CD14-positive monocyte (primary cell): Measurements from ENCODE around the gene PPP3CA. TPM values are rescaled to one million over a fixed set of nuclear protein-coding genes. Genes with fewer than 3 reads are reported as not detected.

Experiments used
- DNase-seq, 3 donors: peaks; one replicate each; pipeline ENCODE4 v3.0.0-alpha.2; 2011 to 2022
- H2AFZ ChIP-seq: 2 replicates; pipeline ENCODE4 v1.6.0; 2012; ENCODE audit warnings: mild to moderate bottlenecking, low read depth, low read length, inconsistent platforms; ENCODE audit not compliant: insufficient read depth, poor library complexity, severe bottlenecking
- H3K27ac ChIP-seq, 2 donors: 1 replicate in 1 of 2; 2 replicates in 1 of 2; pipeline ENCODE4 v1.5.1; 2012 to 2013; ENCODE audit warnings: low read length in 2 of 2, control low read depth in 1 of 2, inconsistent platforms in 1 of 2, low read depth in 1 of 2, mild to moderate bottlenecking in 1 of 2
- H3K27me3 ChIP-seq, 2 donors: one replicate each; pipeline versions ENCODE4 v1.6.0 to v1.6.1; 2011 to 2013; ENCODE audit warnings: low read length in 2 of 2; ENCODE audit not compliant: control insufficient read depth in 2 of 2, insufficient read depth in 2 of 2
- H3K36me3 ChIP-seq, 2 donors: replicated peaks in 1 of 2; 1 replicate in 1 of 2; 2 replicates in 1 of 2; pipeline versions ENCODE4 v1.5.1 to v1.6.1; 2012 to 2013; ENCODE audit warnings: low read length in 2 of 2, control low read depth in 1 of 2, inconsistent platforms in 1 of 2, mild to moderate bottlenecking in 1 of 2; ENCODE audit not compliant: insufficient read depth in 2 of 2, control insufficient read depth in 1 of 2
- H3K4me1 ChIP-seq, 2 donors: 1 replicate in 1 of 2; 2 replicates in 1 of 2; pipeline versions ENCODE4 v1.5.1 to v1.6.1; 2012 to 2013; ENCODE audit warnings: low read length in 2 of 2, control low read depth in 1 of 2, inconsistent platforms in 1 of 2, mild to moderate bottlenecking in 1 of 2, moderate library complexity in 1 of 2; ENCODE audit not compliant: insufficient read depth in 2 of 2, control insufficient read depth in 1 of 2
- H3K4me2 ChIP-seq: replicated peaks from 2 replicates; pipeline ENCODE3; 2012; ENCODE audit warnings: low read length, moderate library complexity, mild to moderate bottlenecking; ENCODE audit not compliant: poor library complexity, severe bottlenecking; ENCODE audit errors: extremely low read depth
- H3K4me3 ChIP-seq, 3 experiments: fragments of 200-600 bp in 1 of 3; sonication (generic) in 1 of 3; replicated peaks in 1 of 3; 1 replicate in 2 of 3; 2 replicates in 1 of 3; pipeline ENCODE4 v1.5.1; 2011 to 2013; ENCODE audit warnings: low read length in 3 of 3, mild to moderate bottlenecking in 3 of 3, control low read depth in 2 of 3, low read depth in 2 of 3, inconsistent platforms in 1 of 3, moderate library complexity in 1 of 3
- H3K79me2 ChIP-seq: 2 replicates; pipeline ENCODE4 v1.6.0; 2012; ENCODE audit warnings: mild to moderate bottlenecking, control low read depth, inconsistent platforms, low read length, moderate library complexity; ENCODE audit not compliant: insufficient read depth
- H3K9ac ChIP-seq: 2 replicates; pipeline ENCODE4 v1.6.0; 2017; ENCODE audit warnings: low read length, mild to moderate bottlenecking; ENCODE audit not compliant: insufficient read depth, poor library complexity, severe bottlenecking
- H3K9me3 ChIP-seq, 2 donors: replicated peaks in 1 of 2; 1 replicate in 1 of 2; 2 replicates in 1 of 2; pipeline versions ENCODE4 v1.5.1 to v1.6.1; 2012 to 2013; ENCODE audit warnings: low read length in 2 of 2, control low read depth in 1 of 2; ENCODE audit not compliant: control insufficient read depth in 1 of 2, insufficient read depth in 1 of 2
- H4K20me1 ChIP-seq: 2 replicates; pipeline ENCODE4 v1.6.0; 2012; ENCODE audit warnings: mild to moderate bottlenecking, low read length, control low read depth, moderate library complexity; ENCODE audit not compliant: insufficient read depth
- H3K27ac Mint-ChIP-seq, 7 donors: one replicate each; pipeline ENCODE4 v1.8.0; 2020; ENCODE audit warnings: mild to moderate bottlenecking in 7 of 7, mixed read lengths in 7 of 7, moderate library complexity in 6 of 7, inconsistent platforms in 2 of 7
- H3K27me3 Mint-ChIP-seq, 3 donors: one replicate each; pipeline ENCODE4 v1.8.0; 2021 to 2022; ENCODE audit warnings: low read depth in 3 of 3, mild to moderate bottlenecking in 3 of 3, mixed read lengths in 3 of 3, moderate library complexity in 3 of 3, inconsistent platforms in 1 of 3
- H3K36me3 Mint-ChIP-seq, 2 donors: one replicate each; pipeline ENCODE4 v1.8.0; 2020; ENCODE audit warnings: mixed read lengths in 2 of 2, inconsistent platforms in 1 of 2, mild to moderate bottlenecking in 1 of 2
- H3K4me1 Mint-ChIP-seq: one replicate; pipeline ENCODE4 v1.8.0; 2020; ENCODE audit warnings: mild to moderate bottlenecking, mixed read lengths
- H3K4me3 Mint-ChIP-seq, 2 donors: one replicate each; pipeline ENCODE4 v1.8.0; 2020; ENCODE audit warnings: mild to moderate bottlenecking in 2 of 2, mixed read lengths in 2 of 2, moderate library complexity in 1 of 2
- H3K9me3 Mint-ChIP-seq, 7 donors: one replicate each; pipeline ENCODE4 v1.8.0; 2020 to 2022; ENCODE audit warnings: mixed read lengths in 7 of 7, mild to moderate bottlenecking in 6 of 7, moderate library complexity in 6 of 7, inconsistent platforms in 2 of 7
- CTCF ChIP-seq: fragments of 200-600 bp; IDR thresholded peaks from one replicate; pipeline ENCODE4 v1.8.0; 2022; ENCODE audit warnings: antibody characterized with exemption, mild to moderate bottlenecking
- WGBS: methylation state at CpG from one replicate; pipeline ENCODE4 v1.1.5; 2013; ENCODE audit warnings: missing lambda C conversion rate; ENCODE audit not compliant: insufficient coverage; 5-methylcytosine and 5-hydroxymethylcytosine counted together
- intact Hi-C, 2 donors: fragments of 100-400 bp; cut with micrococcal nuclease; formaldehyde crosslinking; loops; one replicate each; pipeline versions ENCODE4 v1.15.0 to v1.15.1; 2023
- polyA plus RNA-seq, 3 donors: library from polyadenylated mRNA; depleted of rRNA in 1 of 3; unstranded in 2 of 3; stranded (reverse) in 1 of 3; fragments of 300-500 nt in 2 of 3; fragments of >200 nt in 1 of 3; fragmentation: Illumina TruSeq in 2 of 3; gene quantifications; 1 replicate in 2 of 3; 2 replicates in 1 of 3; pipeline ENCODE4 v1.2.3, GENCODE V29; 2012 to 2021

The PPP3CA gene
- polyA plus RNA-seq, 3 donors, result 5.1 to 9.7 (median 8.9) TPM

GRCh38 chr4:101284546-101284945 lies 62.8 kb downstream of the PPP3CA start:
- H3K4me1 Mint-ChIP-seq, result peaks cover 55% of the 10 kb centered on the region
- no CpG with 5 or more reads among the region's 1 CpG for WGBS

GRCh38 chr4:101283434-101283833 lies 63.9 kb downstream of the PPP3CA start:
- WGBS, result no CpG with 5 or more reads among the region's 2 CpGs
- H3K4me2 ChIP-seq, result no peak overlapping the region
- peaks cover 29 to 47% of the 10 kb centered on the region in 2 donors for H3K4me1 ChIP-seq
- H2AFZ ChIP-seq, result no peak overlapping the region
- intact Hi-C loops, result loop anchor here in 1 of 2 donors (10.0 kb wide), 1 partner anchor 61 kb away; the partner anchor contains the start of gene PPP3CA
- Mint-ChIP-seq H3K9me3 (no peaks in the 10 kb centered on the region), H3K36me3 (peaks cover 0 to 2% of the 10 kb centered on the region in 2 donors), H3K4me1 (peaks cover 56% of the 10 kb centered on the region), H3K4me3 (no peak overlapping the region), H3K27me3 (no peaks in the 10 kb centered on the region), H3K27ac (peak overlapping the region in 4 of 7 donors; percentile 43 to 84 (median 59))
- no peak overlapping the region for H3K4me3 ChIP-seq
- no peaks in the 10 kb centered on the region for H3K36me3 ChIP-seq
- no peak overlapping the region for H3K9ac ChIP-seq
- H3K79me2 ChIP-seq, result peaks cover 84% of the 10 kb centered on the region
- no peaks in the 10 kb centered on the region for H3K9me3 ChIP-seq
- DNase-seq, result peak in 2 of 3 donors; percentile 33 to 34
- peaks cover 95% of the 10 kb centered on the region for H4K20me1 ChIP-seq
- TF ChIP-seq CTCF, result no peak
- H3K27ac ChIP-seq, result no peak overlapping the region
- H3K27me3 ChIP-seq, result no peaks in the 10 kb centered on the region

More at GRCh38 chr4:101284546-101284945, 62.8 kb downstream of the PPP3CA start:
- peak in 1 of 3 donors; percentile 19 for DNase-seq
- Histone ChIP-seq H3K79me2 (peaks cover 74% of the 10 kb centered on the region), H3K4me3 (no peak overlapping the region), H3K9me3 (no peaks in the 10 kb centered on the region), H3K27me3 (no peaks in the 10 kb centered on the region), H3K27ac (peak overlapping the region in 1 of 2 donors; percentile 8), H3K4me1 (peaks cover 29 to 51% of the 10 kb centered on the region in 2 donors), H3K9ac (no peak overlapping the region), H4K20me1 (peaks cover 96% of the 10 kb centered on the region), H2AFZ (no peak overlapping the region), H3K36me3 (no peaks in the 10 kb centered on the region), H3K4me2 (no peak overlapping the region)
- Mint-ChIP-seq H3K4me3 (no peak overlapping the region), H3K36me3 (no peaks in the 10 kb centered on the region), H3K27ac (peak overlapping the region in 5 of 7 donors; percentile 5 to 63 (median 54)), H3K27me3 (no peaks in the 10 kb centered on the region), H3K9me3 (no peaks in the 10 kb centered on the region)
- intact Hi-C loops, result loop anchor here in 1 of 2 donors (10.0 kb wide), 1 partner anchor 60 kb away; the partner anchor contains the start of gene PPP3CA
- TF ChIP-seq CTCF, result no peak
